Ovary (tissue), 3 donors: ENCODE data around the gene FBXL16.

ENCODE experiments used
- EP300 ChIP-seq: sonication (generic); formaldehyde crosslinking; IDR thresholded peaks from one replicate; pipeline ENCODE4 v1.6.1; 2017; ENCODE audit warnings: antibody characterized with exemption
- POLR2A ChIP-seq: fragments of 450-650 bp; IDR thresholded peaks from one replicate; pipeline ENCODE4 v1.6.1; 2017; ENCODE audit warnings: antibody characterized with exemption, mild to moderate bottlenecking, moderate library complexity
- TF ChIP-seq, protein P1 (sequence below), 3 donors: fragments of 450-650 bp in 2 of 3; fragments of 200-600 bp in 1 of 3; IDR thresholded peaks; one replicate each; pipeline versions ENCODE4 v1.5.1 to v1.8.0; 2016 to 2022; ENCODE audit warnings: antibody characterized with exemption in 3 of 3, mild to moderate bottlenecking in 1 of 3
- donor health status: DM: no; HTN: no; CAD: no.

- TF ChIP-seq, protein P1, sequence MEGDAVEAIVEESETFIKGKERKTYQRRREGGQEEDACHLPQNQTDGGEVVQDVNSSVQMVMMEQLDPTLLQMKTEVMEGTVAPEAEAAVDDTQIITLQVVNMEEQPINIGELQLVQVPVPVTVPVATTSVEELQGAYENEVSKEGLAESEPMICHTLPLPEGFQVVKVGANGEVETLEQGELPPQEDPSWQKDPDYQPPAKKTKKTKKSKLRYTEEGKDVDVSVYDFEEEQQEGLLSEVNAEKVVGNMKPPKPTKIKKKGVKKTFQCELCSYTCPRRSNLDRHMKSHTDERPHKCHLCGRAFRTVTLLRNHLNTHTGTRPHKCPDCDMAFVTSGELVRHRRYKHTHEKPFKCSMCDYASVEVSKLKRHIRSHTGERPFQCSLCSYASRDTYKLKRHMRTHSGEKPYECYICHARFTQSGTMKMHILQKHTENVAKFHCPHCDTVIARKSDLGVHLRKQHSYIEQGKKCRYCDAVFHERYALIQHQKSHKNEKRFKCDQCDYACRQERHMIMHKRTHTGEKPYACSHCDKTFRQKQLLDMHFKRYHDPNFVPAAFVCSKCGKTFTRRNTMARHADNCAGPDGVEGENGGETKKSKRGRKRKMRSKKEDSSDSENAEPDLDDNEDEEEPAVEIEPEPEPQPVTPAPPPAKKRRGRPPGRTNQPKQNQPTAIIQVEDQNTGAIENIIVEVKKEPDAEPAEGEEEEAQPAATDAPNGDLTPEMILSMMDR (IDR thresholded peaks at IDR 0.05): no peak
- TF ChIP-seq POLR2A (no peak), EP300 (no peak)
Observed at GRCh38 chr16:727291-727977, 21.8 kb upstream of the FBXL16 start.
